ENCODE results near the gene ACTL10. TPM values are rescaled to one million over a fixed set of nuclear protein-coding genes. Genes with fewer than 3 reads are reported as not detected.

ACTL10 gene
- not detected for total RNA-seq (ENCODE audit: unreplicated experiment)
- long read RNA-seq, partial matches to known transcripts = 0 of 1 reads
- long read RNA-seq, other reads (novel, unspliced or antisense) = 0 of 1 reads

DNA sequence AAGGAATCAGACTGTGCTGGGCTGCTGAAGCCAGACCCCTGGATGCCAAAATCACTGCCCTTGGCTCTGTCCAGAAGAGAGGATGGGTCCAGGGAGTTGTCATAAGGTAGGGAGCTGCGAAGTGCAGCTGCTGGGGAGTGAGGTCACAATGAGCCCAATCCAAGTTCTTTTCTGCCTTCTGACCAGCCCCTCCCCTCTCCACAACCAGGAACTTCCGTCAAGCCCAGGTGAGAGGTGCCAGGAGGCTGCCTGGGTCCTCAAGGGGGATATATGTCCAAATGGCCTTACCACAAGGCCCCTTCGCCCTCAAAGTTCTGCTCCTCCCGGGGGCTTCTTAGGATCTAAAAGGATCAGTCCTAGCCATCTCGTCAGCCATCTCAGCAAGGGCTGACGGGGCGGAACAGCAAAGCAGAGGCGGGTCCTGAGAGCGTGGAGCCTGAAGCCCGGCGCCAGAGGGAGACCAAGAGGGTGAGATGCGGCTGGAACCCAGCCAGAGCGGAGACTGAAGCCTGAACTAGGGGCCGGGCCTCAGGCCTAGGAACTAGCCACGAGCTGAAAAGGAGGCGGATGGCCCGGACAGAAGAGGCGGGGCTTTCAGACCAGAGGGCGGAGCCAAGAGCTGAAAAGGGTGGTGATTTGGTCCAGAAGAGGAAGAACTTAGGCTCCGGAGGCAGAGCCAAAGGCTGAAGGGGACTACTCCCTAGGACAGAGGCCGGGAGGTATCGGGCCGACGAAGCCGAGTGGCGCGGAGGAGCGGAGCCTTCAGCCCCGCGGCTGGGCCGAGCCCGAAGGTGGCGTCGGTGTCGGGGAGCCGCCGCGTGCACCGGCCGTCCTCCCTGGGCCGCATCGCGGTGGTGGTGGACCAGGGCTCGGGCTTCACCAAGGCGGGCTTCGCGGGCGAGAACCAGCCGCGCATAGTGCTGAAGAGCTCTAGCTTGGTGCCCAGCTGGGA lies at the start of gene ACTL10:
Gene ACTL10, plus strand, starts transcription at position 651 of the 952 bp plus-strand sequence. CDS start 555 bp downstream, outside the sequence.
- Mint-ChIP-seq H3K4me3 (ENCODE audit: unreplicated experiment) (peak within 1 kb of the TSS; percentile 87), H3K9me3 (ENCODE audit: unreplicated experiment) (no peaks in the 10 kb centered on the region), H3K27ac (ENCODE audit: unreplicated experiment) (no peak within 1 kb of the TSS), H3K4me1 (ENCODE audit: unreplicated experiment) (peaks cover 17% of the 10 kb centered on the region), H3K27me3 (ENCODE audit: unreplicated experiment) (peaks cover 24% of the 10 kb centered on the region), H3K36me3 (ENCODE audit: low read depth, unreplicated experiment) (peaks cover 6% of the 10 kb centered on the region)
- peak; percentile 74 for DNase-seq (ENCODE audit: low spot score)
- TF ChIP-seq, protein P1, sequence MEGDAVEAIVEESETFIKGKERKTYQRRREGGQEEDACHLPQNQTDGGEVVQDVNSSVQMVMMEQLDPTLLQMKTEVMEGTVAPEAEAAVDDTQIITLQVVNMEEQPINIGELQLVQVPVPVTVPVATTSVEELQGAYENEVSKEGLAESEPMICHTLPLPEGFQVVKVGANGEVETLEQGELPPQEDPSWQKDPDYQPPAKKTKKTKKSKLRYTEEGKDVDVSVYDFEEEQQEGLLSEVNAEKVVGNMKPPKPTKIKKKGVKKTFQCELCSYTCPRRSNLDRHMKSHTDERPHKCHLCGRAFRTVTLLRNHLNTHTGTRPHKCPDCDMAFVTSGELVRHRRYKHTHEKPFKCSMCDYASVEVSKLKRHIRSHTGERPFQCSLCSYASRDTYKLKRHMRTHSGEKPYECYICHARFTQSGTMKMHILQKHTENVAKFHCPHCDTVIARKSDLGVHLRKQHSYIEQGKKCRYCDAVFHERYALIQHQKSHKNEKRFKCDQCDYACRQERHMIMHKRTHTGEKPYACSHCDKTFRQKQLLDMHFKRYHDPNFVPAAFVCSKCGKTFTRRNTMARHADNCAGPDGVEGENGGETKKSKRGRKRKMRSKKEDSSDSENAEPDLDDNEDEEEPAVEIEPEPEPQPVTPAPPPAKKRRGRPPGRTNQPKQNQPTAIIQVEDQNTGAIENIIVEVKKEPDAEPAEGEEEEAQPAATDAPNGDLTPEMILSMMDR (IDR thresholded peaks at IDR 0.05; ENCODE audit: unreplicated experiment) = no peak

DNA sequence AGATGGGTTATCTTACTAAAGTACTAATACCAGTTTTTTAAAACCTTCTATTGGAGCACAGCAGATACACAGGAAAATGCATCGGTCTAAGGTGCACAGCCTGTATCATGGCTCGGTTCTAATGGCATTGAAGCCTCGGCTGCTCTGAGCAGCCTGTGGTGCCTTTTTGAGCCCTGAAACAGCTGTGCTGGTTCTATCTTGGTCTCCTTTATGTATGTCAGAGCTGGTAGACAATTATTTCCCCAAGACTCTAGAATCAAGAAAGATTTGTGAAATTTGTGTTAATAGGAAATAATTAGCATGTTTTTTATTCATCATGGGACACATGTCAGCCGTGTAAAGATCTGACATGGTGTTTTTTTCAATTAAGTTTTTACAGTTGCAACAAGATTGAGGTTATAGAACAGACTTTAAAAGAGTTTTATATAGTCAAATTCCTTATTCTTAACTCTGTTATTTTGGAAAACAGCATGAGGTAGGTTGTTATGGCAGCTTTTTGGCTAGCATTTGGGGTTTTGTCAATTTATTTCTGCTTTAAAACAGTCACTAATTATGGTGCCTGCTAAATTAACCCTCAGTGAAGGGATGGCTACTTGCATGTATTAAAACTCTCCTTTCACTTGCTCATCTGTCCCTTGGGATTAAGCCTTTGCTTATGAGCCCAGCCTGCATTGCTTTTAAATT lies 44.9 kb upstream of the ACTL10 start:
- no peaks in the 10 kb centered on the region for H3K9me3 Mint-ChIP-seq (ENCODE audit: unreplicated experiment)
- no peak for DNase-seq (ENCODE audit: low spot score)
- H3K4me3 Mint-ChIP-seq (ENCODE audit: unreplicated experiment) = no peak overlapping the region
- peaks cover 3% of the 10 kb centered on the region for H3K36me3 Mint-ChIP-seq (ENCODE audit: low read depth, unreplicated experiment)
- no peaks in the 10 kb centered on the region for H3K27me3 Mint-ChIP-seq (ENCODE audit: unreplicated experiment)
- peaks cover 13% of the 10 kb centered on the region for H3K4me1 Mint-ChIP-seq (ENCODE audit: unreplicated experiment)
- TF ChIP-seq, protein P1 (IDR thresholded peaks at IDR 0.05; ENCODE audit: unreplicated experiment) = no peak
- H3K27ac Mint-ChIP-seq (ENCODE audit: unreplicated experiment) = no peak overlapping the region

DNA sequence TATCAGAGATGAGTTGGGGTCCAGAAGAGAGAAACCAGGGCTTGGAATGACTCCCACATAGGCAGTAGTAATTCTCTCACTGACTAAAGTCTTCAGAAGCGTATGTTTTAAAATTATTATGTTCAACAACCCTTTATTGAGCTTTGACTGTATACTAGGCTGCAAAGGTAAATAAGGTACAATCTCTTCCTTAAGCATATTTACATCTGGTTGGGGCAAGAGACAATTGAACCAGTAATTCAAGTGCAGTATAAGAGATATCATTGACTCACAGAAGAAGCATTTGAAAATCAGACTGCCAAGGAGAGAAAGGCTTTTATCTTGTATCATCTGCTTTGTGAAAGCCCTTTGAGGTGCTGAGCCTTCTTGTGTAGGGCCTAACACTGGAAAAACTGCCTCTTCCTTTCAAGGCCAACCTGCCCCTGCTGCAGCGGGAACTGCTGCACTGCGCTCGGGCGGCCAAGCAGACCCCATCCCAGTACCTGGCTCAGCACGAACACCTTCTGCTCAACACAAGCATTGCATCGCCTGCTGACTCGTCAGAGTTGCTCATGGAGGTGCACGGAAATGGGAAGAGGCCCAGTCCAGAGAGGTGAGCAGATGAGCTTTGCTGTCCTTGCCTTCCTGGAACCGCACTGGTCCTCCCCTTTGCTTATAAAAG lies 43.9 kb upstream of the ACTL10 start:
- Mint-ChIP-seq H3K4me1 (ENCODE audit: unreplicated experiment) (peaks cover 13% of the 10 kb centered on the region), H3K27ac (ENCODE audit: unreplicated experiment) (no peak overlapping the region), H3K4me3 (ENCODE audit: unreplicated experiment) (no peak overlapping the region), H3K27me3 (ENCODE audit: unreplicated experiment) (no peaks in the 10 kb centered on the region), H3K9me3 (ENCODE audit: unreplicated experiment) (no peaks in the 10 kb centered on the region), H3K36me3 (ENCODE audit: low read depth, unreplicated experiment) (peaks cover 3% of the 10 kb centered on the region)
- TF ChIP-seq, protein P1 (IDR thresholded peaks at IDR 0.05; ENCODE audit: unreplicated experiment) = no peak
- no peak for DNase-seq (ENCODE audit: low spot score)

DNA sequence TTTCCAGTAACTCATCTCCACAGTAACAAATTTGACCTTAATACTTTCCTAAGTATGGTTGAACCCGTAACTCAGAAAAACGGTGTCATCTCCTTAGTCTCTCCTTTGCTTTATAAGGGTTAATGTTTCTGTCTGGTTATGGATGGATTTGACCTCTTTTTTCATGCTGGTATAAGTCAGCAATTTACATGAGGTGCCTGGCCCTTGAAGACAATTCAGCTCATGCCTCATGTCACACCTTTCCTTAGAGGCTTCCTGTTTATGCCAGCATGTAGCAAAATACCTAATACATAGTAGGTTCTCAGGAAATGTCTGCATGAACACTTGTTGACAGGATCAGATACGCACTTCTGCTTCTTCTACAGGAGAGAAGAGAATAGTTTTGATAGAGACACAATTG lies 42.3 kb upstream of the ACTL10 start:
- no peak overlapping the region for H3K4me3 Mint-ChIP-seq (ENCODE audit: unreplicated experiment)
- H3K27me3 Mint-ChIP-seq (ENCODE audit: unreplicated experiment) = no peaks in the 10 kb centered on the region
- H3K36me3 Mint-ChIP-seq (ENCODE audit: low read depth, unreplicated experiment) = peaks cover 4% of the 10 kb centered on the region
- H3K4me1 Mint-ChIP-seq (ENCODE audit: unreplicated experiment) = peaks cover 9% of the 10 kb centered on the region
- H3K27ac Mint-ChIP-seq (ENCODE audit: unreplicated experiment) = no peak overlapping the region
- TF ChIP-seq, protein P1 (IDR thresholded peaks at IDR 0.05; ENCODE audit: unreplicated experiment) = no peak
- no peaks in the 10 kb centered on the region for H3K9me3 Mint-ChIP-seq (ENCODE audit: unreplicated experiment)
- no peak for DNase-seq (ENCODE audit: low spot score)

Measured in endothelial cell (in vitro differentiated cells).